HepG2 (cell line): ENCODE results near the gene HOXA1. TPM values are rescaled to one million over a fixed set of nuclear protein-coding genes. Genes with fewer than 3 reads are reported as not detected.

ENCODE experiments used
- ATAC-seq: fragments of 200-7000 bp; cut with Tn5 transposase; 3 replicates; pipeline ENCODE4 v1.9.1; 2020; ENCODE audit warnings: mild to moderate bottlenecking, moderate library complexity
- BruUV-seq: library from RNA; stranded (reverse); fragments of 400-500 nt; replicated peaks from 2 replicates; lab custom pipeline; 2021; lab: Mats Ljungman, UMichigan
- CTCF ChIA-PET: fragments of 300-600 bp; formaldehyde crosslinking; extraction: SDS; loops from one replicate; lab custom pipeline; 2021; ENCODE audit warnings: low total read pairs, inconsistent platforms, low intra/inter-chr PET ratio; lab: Yijun Ruan, JAX
- POLR2A ChIA-PET: fragments of 350-600 bp; sonication (Branson Sonifier 250); formaldehyde crosslinking; loops from one replicate; lab custom pipeline; 2020; ENCODE audit warnings: antibody characterized with exemption, inconsistent platforms; lab: Yijun Ruan, JAX
- DNase-seq: peaks from one replicate; pipeline ENCODE4 v3.0.0-alpha.2; 2015; ENCODE audit warnings: low spot score
- FAIRE-seq: peaks from 3 replicates; lab custom pipeline; 2011; peaks lifted over from hg19 to GRCh38; lab: Jason Lieb, UNC
- H2AFZ ChIP-seq: one replicate; pipeline ENCODE4 v1.6.1; 2011; ENCODE audit warnings: low read length, inconsistent platforms
- H3K27ac ChIP-seq: fragments of 300-600 bp; 3 replicates; pipeline ENCODE4 v1.8.0; 2011; ENCODE audit warnings: mixed run types, mild to moderate bottlenecking, mixed read lengths, low read length, inconsistent platforms; ENCODE audit not compliant: insufficient read depth; ENCODE audit errors: extremely low read length
- H3K27me3 ChIP-seq, 2 experiments: fragments of 200-600 bp in 1 of 2; 2 replicates in 1 of 2; 3 replicates in 1 of 2; pipeline versions ENCODE4 v1.6.0 to v1.8.0; 2011; ENCODE audit warnings: low read length in 2 of 2, mild to moderate bottlenecking in 2 of 2, moderate library complexity in 2 of 2, inconsistent platforms in 1 of 2; ENCODE audit not compliant: insufficient read depth in 2 of 2, control insufficient read depth in 1 of 2
- H3K36me3 ChIP-seq, 2 experiments: fragments of 200-600 bp in 1 of 2; replicated peaks in 1 of 2; 2 replicates in 1 of 2; 3 replicates in 1 of 2; pipeline versions ENCODE4 v1.5.1 to v1.8.0; 2011; ENCODE audit warnings: low read length in 2 of 2, inconsistent platforms in 1 of 2; ENCODE audit not compliant: insufficient read depth in 2 of 2, control insufficient read depth in 1 of 2
- H3K4me1 ChIP-seq: 2 replicates; pipeline ENCODE4 v1.5.1; 2012; ENCODE audit warnings: low read length, inconsistent platforms; ENCODE audit not compliant: insufficient read depth
- H3K4me2 ChIP-seq: 2 replicates; pipeline ENCODE4 v1.6.0; 2011; ENCODE audit warnings: low read depth, low read length, inconsistent platforms
- H3K4me3 ChIP-seq, 3 experiments: fragments of 200-600 bp in 1 of 3; sonication (generic), shearing (Covaris generic) in 1 of 3; replicated peaks in 1 of 3; 2 replicates each; pipeline ENCODE4 v1.5.1; 2011 to 2016; ENCODE audit warnings: low read length in 3 of 3, inconsistent platforms in 2 of 3, low read depth in 2 of 3, mild to moderate bottlenecking in 2 of 3, control low read depth in 1 of 3, mixed read lengths in 1 of 3; ENCODE audit not compliant: insufficient read depth in 1 of 3
- H3K79me2 ChIP-seq: one replicate; pipeline ENCODE4 v1.6.1; 2011; ENCODE audit warnings: low read length, inconsistent platforms; ENCODE audit not compliant: insufficient read depth
- H3K9ac ChIP-seq: 2 replicates; pipeline ENCODE4 v1.6.0; 2011; ENCODE audit warnings: mild to moderate bottlenecking, low read depth, low read length, inconsistent platforms; ENCODE audit not compliant: insufficient read depth
- H3K9me3 ChIP-seq: 2 replicates; pipeline ENCODE4 v1.5.1; 2012; ENCODE audit warnings: mild to moderate bottlenecking, low read length
- H4K20me1 ChIP-seq: 2 replicates; pipeline ENCODE4 v1.6.0; 2011; ENCODE audit warnings: inconsistent platforms, mild to moderate bottlenecking, low read length, moderate library complexity; ENCODE audit not compliant: insufficient read depth
- MLLT10 ChIP-seq: sonication (generic); formaldehyde crosslinking; IDR thresholded peaks from 2 replicates; pipeline ENCODE4 v1.4.0; 2020; ENCODE audit warnings: missing genetic modification reagents
- MTF2 ChIP-seq: sonication (generic); formaldehyde crosslinking; IDR thresholded peaks from 2 replicates; pipeline ENCODE4 v1.5.0; 2020; ENCODE audit warnings: missing genetic modification reagents, borderline replicate concordance
- MYPOP ChIP-seq: sonication (generic); formaldehyde crosslinking; IDR thresholded peaks from 2 replicates; pipeline ENCODE4 v1.8.1; 2023; ENCODE audit warnings: mild to moderate bottlenecking, moderate library complexity, missing genetic modification reagents
- PATZ1 ChIP-seq: sonication (generic); formaldehyde crosslinking; IDR thresholded peaks from 2 replicates; pipeline ENCODE4 v1.4.0; 2020; ENCODE audit warnings: missing genetic modification reagents
- RFX5 ChIP-seq: IDR thresholded peaks from 2 replicates; pipeline ENCODE4 v1.6.1; 2011; ENCODE audit warnings: low read depth, low read length, improper control_type of control experiment
- SNAPC5 ChIP-seq: sonication (generic); formaldehyde crosslinking; IDR thresholded peaks from 2 replicates; pipeline ENCODE4 v1.8.1; 2023; ENCODE audit warnings: mild to moderate bottlenecking, missing genetic modification reagents, borderline replicate concordance
- WIZ ChIP-seq: sonication (generic); formaldehyde crosslinking; IDR thresholded peaks from 2 replicates; pipeline ENCODE4 v1.5.1; 2020; ENCODE audit warnings: mild to moderate bottlenecking, missing genetic modification reagents
- ZNF552 ChIP-seq: sonication (generic); formaldehyde crosslinking; IDR thresholded peaks from 2 replicates; pipeline ENCODE4 v1.9.0; 2022; ENCODE audit warnings: missing genetic modification reagents, mild to moderate bottlenecking, borderline replicate concordance
- ZNF672 ChIP-seq: sonication (generic); formaldehyde crosslinking; IDR thresholded peaks from 2 replicates; pipeline ENCODE4 v1.8.1; 2022; ENCODE audit warnings: missing genetic modification reagents
- WGBS: methylation state at CpG from one replicate; pipeline ENCODE4 v1.1.6; 2017; ENCODE audit warnings: low lambda C conversion rate; 5-methylcytosine and 5-hydroxymethylcytosine counted together
- in situ Hi-C: cut with HindIII; loops from 2 replicates; pipeline ENCODE4 v1.10.0; 2017; ENCODE audit warnings: low pct_unique_long_range_greater_than_20kb; ENCODE audit not compliant: extremely low pct_ligation_motif_present
- intact Hi-C: fragments of 100-400 bp; cut with micrococcal nuclease; formaldehyde crosslinking; loops from one replicate; pipeline ENCODE4 v1.10.0; 2022; ENCODE audit not compliant: unreplicated experiment
- polyA plus RNA-seq, 8 experiments: library from polyadenylated mRNA; depleted of rRNA in 3 of 8; stranded (reverse) in 7 of 8; unstranded in 1 of 8; fragments of >200 nt; fragmentation: Illumina TruSeq in 4 of 8; extraction: Trizol in 4 of 8; gene quantifications; 2 replicates each; pipeline versions ENCODE4 v1.2.1 to v1.2.3, GENCODE V29; 2011 to 2016; ENCODE audit warnings: low read depth in 4 of 8, missing spikeins in 1 of 8, mixed read lengths in 1 of 8; ENCODE audit not compliant: insufficient read depth in 1 of 8
- total RNA-seq, 5 experiments: library from RNA; depleted of rRNA; stranded (reverse); fragments of >200 nt; fragmentation: Illumina TruSeq; extraction: Trizol; gene quantifications; 2 replicates each; pipeline ENCODE4 v1.2.3, GENCODE V29; 2016; ENCODE audit warnings: low read depth in 1 of 5

The HOXA1 gene
- total and polyA plus RNA-seq, 2 of the 13 experiments (the other 11 are each of a cell fraction or from before 2014, with no cell fraction given), result 0.18 to 0.20 TPM

GRCh38 chr7:27132978-27133377 lies 37.2 kb upstream of the HOXA1 start:
- BruUV-seq, result no TSS peak
- in situ Hi-C loops, result no loop called here
- Histone ChIP-seq H4K20me1 (no peaks in the 10 kb centered on the region), H3K4me3 (0 out of 6 replicates have a peak overlapping the region, but pooled peaks of 2 of the 3 experiments have one; percentile 22 to 24), H3K27me3 (no peaks in the 10 kb centered on the region), H3K79me2 (no peaks in the 10 kb centered on the region), H3K4me2 (peak overlapping the region; percentile 76), H3K36me3 (no peaks in the 10 kb centered on the region), H2AFZ (no peak overlapping the region), H3K9ac (0 out of 2 replicates have a peak overlapping the region, but pooled peaks have one; percentile 34)
- intact Hi-C loops, result loop anchor here (5.0 kb wide), 1 partner anchor 166 kb away; no protein-coding TSS in a partner anchor
- FAIRE-seq (no peak), DNase-seq (no peak), ATAC-seq (no peak)
- WGBS, result 93% methylated on average over 6 of the region's 6 CpGs
- ChIA-PET POLR2A (interaction anchor here (1.0 to 5.0 kb wide), 3 partner anchors 9 to 12 kb away, joined by 3 to 118 read pairs (median 10); no protein-coding TSS in a partner anchor), CTCF (no interaction called here)
- no peak for TF ChIP-seq WIZ (CRISPR knock-in tag)
- TF ChIP-seq MYPOP (CRISPR knock-in tag), result 0 out of 2 replicates have a peak, but pooled peaks have one; percentile 0
- TF ChIP-seq, all 625 proteins: peak for 1
- H3K4me1 ChIP-seq, result peaks cover 80% of the 10 kb centered on the region
- H3K27ac ChIP-seq, result peak overlapping the region; percentile 67
- H3K9me3 ChIP-seq, result no peaks in the 10 kb centered on the region

- BruUV-seq, result no TSS peak
- no peak for DNase-seq
- FAIRE-seq, result no peak
- H3K9me3 ChIP-seq, result no peaks in the 10 kb centered on the region
- no peaks in the 10 kb centered on the region for H3K79me2 ChIP-seq
- H3K4me2 ChIP-seq, result no peak overlapping the region
- no peak overlapping the region for H3K4me3 ChIP-seq
- H2AFZ ChIP-seq, result no peak overlapping the region
- WGBS, result 98% methylated on average over 2 of the region's 2 CpGs
- ATAC-seq, result no peak
- in situ Hi-C loops (no loop called here), intact Hi-C loops (loop anchor here (5.0 kb wide), 1 partner anchor 165 kb away; no protein-coding TSS in a partner anchor)
- H3K4me1 ChIP-seq, result peaks cover 88% of the 10 kb centered on the region
- H3K27ac ChIP-seq, result no peak overlapping the region
- no peak overlapping the region for H3K9ac ChIP-seq
- CTCF ChIA-PET, result no interaction called here
- H4K20me1 ChIP-seq, result no peaks in the 10 kb centered on the region
- no peak for TF ChIP-seq ZNF552
- no peak for TF ChIP-seq MTF2 (CRISPR knock-in tag)
- TF ChIP-seq MLLT10 (CRISPR knock-in tag), result no peak
- no peak for TF ChIP-seq RFX5
- no peak for TF ChIP-seq ZNF672 (CRISPR knock-in tag)
- no peak for TF ChIP-seq PATZ1 (CRISPR knock-in tag)
- no peak for TF ChIP-seq SNAPC5 (CRISPR knock-in tag)
- POLR2A ChIA-PET, result interaction anchor here (1.3 to 5.0 kb wide), 6 partner anchors 10 to 445 kb away, joined by 6 to 118 read pairs (median 8); partner anchors contain the start of genes HOXA1 and SKAP2
- no peaks in the 10 kb centered on the region for H3K27me3 ChIP-seq
- no peaks in the 10 kb centered on the region for H3K36me3 ChIP-seq
Measured at GRCh38 chr7:27132214-27132613, 36.4 kb upstream of the HOXA1 start.
